ENCODE measurements around the gene DRC3. TPM values are rescaled to one million over a fixed set of nuclear protein-coding genes. Genes with fewer than 3 reads are reported as not detected.
"Not testable (repeated sequence)": the region's sequence is repeated elsewhere in the genome, so short reads cannot be mapped to it uniquely, and the experiment has no call there.

DRC3 gene
- total RNA-seq, 1 experiment from 2014 or later = 0.17 TPM

GRCh38 chr17:17988427-17988945 lies 15.8 kb downstream of the DRC3 start:
- no peak for DNase-seq
- Histone ChIP-seq H3K27me3 (ENCODE audit: control insufficient read depth, insufficient read depth, low read length) (no peaks in the 10 kb centered on the region), H3K36me3 (replicated peaks; ENCODE audit: control insufficient read depth, insufficient read depth, low read length) (no peaks in the 10 kb centered on the region), H3K4me3 (ENCODE audit: insufficient read depth, low read depth, low read length) (no peak overlapping the region)

GRCh38 chr17:17989081-17989480 lies 16.4 kb downstream of the DRC3 start:
- Histone ChIP-seq H3K36me3 (replicated peaks; ENCODE audit: control insufficient read depth, insufficient read depth, low read length) (no peaks in the 10 kb centered on the region), H3K27me3 (ENCODE audit: control insufficient read depth, insufficient read depth, low read length) (no peaks in the 10 kb centered on the region), H3K4me3 (ENCODE audit: insufficient read depth, low read depth, low read length) (no peak overlapping the region)
- no peak for DNase-seq

- DNase-seq = peak; percentile 19
- Histone ChIP-seq H3K36me3 (replicated peaks; ENCODE audit: control insufficient read depth, insufficient read depth, low read length) (no peaks in the 10 kb centered on the region), H3K27me3 (ENCODE audit: control insufficient read depth, insufficient read depth, low read length) (no peaks in the 10 kb centered on the region), H3K4me3 (ENCODE audit: insufficient read depth, low read depth, low read length) (no peak overlapping the region)
Observed at GRCh38 chr17:17989618-17990017, 17.0 kb downstream of the DRC3 start.

GRCh38 chr17:17990282-17990681 lies 17.6 kb downstream of the DRC3 start:
- no peaks in the 10 kb centered on the region for H3K27me3 ChIP-seq (ENCODE audit: control insufficient read depth, insufficient read depth, low read length)
- no peak overlapping the region for H3K4me3 ChIP-seq (ENCODE audit: insufficient read depth, low read depth, low read length)
- no peak for DNase-seq
- no peaks in the 10 kb centered on the region for H3K36me3 ChIP-seq (replicated peaks; ENCODE audit: control insufficient read depth, insufficient read depth, low read length)

GRCh38 chr17:17993366-17993765 lies 20.7 kb downstream of the DRC3 start:
- H3K4me3 ChIP-seq (ENCODE audit: insufficient read depth, low read depth, low read length) = no peak overlapping the region
- no peaks in the 10 kb centered on the region for H3K27me3 ChIP-seq (ENCODE audit: control insufficient read depth, insufficient read depth, low read length)
- H3K36me3 ChIP-seq (replicated peaks; ENCODE audit: control insufficient read depth, insufficient read depth, low read length) = no peaks in the 10 kb centered on the region
- no peak for DNase-seq

GRCh38 chr17:17993852-17994251 lies 21.2 kb downstream of the DRC3 start:
- no peak overlapping the region for H3K4me3 ChIP-seq (ENCODE audit: insufficient read depth, low read depth, low read length)
- H3K36me3 ChIP-seq (replicated peaks; ENCODE audit: control insufficient read depth, insufficient read depth, low read length) = no peaks in the 10 kb centered on the region
- no peaks in the 10 kb centered on the region for H3K27me3 ChIP-seq (ENCODE audit: control insufficient read depth, insufficient read depth, low read length)
- DNase-seq = no peak

- no peaks in the 10 kb centered on the region for H3K36me3 ChIP-seq (replicated peaks; ENCODE audit: control insufficient read depth, insufficient read depth, low read length)
- DNase-seq = peak; percentile 92
- H3K27me3 ChIP-seq (ENCODE audit: control insufficient read depth, insufficient read depth, low read length) = no peaks in the 10 kb centered on the region
- H3K4me3 ChIP-seq (ENCODE audit: insufficient read depth, low read depth, low read length) = no peak overlapping the region
Observed at GRCh38 chr17:17994271-17995069, 21.8 kb downstream of the DRC3 start.

GRCh38 chr17:17995887-17996286 lies 23.2 kb downstream of the DRC3 start:
- H3K27me3 ChIP-seq (ENCODE audit: control insufficient read depth, insufficient read depth, low read length); DNase-seq: not testable (repeated sequence)

GRCh38 chr17:17998934-17999333 lies 26.3 kb downstream of the DRC3 start:
- H3K4me3 ChIP-seq (ENCODE audit: insufficient read depth, low read depth, low read length) = no peak overlapping the region
- H3K27me3 ChIP-seq (ENCODE audit: control insufficient read depth, insufficient read depth, low read length) = no peaks in the 10 kb centered on the region
- no peaks in the 10 kb centered on the region for H3K36me3 ChIP-seq (replicated peaks; ENCODE audit: control insufficient read depth, insufficient read depth, low read length)
- DNase-seq = no peak

More at GRCh38 chr17:17995887-17996286, 23.2 kb downstream of the DRC3 start:
- H3K36me3 ChIP-seq (replicated peaks; ENCODE audit: control insufficient read depth, insufficient read depth, low read length); H3K4me3 ChIP-seq (ENCODE audit: insufficient read depth, low read depth, low read length): not testable (repeated sequence)

- no peak for DNase-seq
- H3K36me3 ChIP-seq (replicated peaks; ENCODE audit: control insufficient read depth, insufficient read depth, low read length) = no peaks in the 10 kb centered on the region
- H3K27me3 ChIP-seq (ENCODE audit: control insufficient read depth, insufficient read depth, low read length) = no peaks in the 10 kb centered on the region
- no peak overlapping the region for H3K4me3 ChIP-seq (ENCODE audit: insufficient read depth, low read depth, low read length)
Observed at GRCh38 chr17:17999364-18000029, 26.8 kb downstream of the DRC3 start.

GRCh38 chr17:18000030-18000408 lies 27.4 kb downstream of the DRC3 start:
- no peaks in the 10 kb centered on the region for H3K27me3 ChIP-seq (ENCODE audit: control insufficient read depth, insufficient read depth, low read length)

GRCh38 chr17:18002171-18002570 lies 29.5 kb downstream of the DRC3 start:
- Histone ChIP-seq H3K27me3 (ENCODE audit: control insufficient read depth, insufficient read depth, low read length) (no peaks in the 10 kb centered on the region; the same call in 1 of the 2 replicates), H3K36me3 (replicated peaks; ENCODE audit: control insufficient read depth, insufficient read depth, low read length) (no peaks in the 10 kb centered on the region), H3K4me3 (ENCODE audit: insufficient read depth, low read depth, low read length) (no peak overlapping the region)
- no peak for DNase-seq

More at GRCh38 chr17:18000030-18000408, 27.4 kb downstream of the DRC3 start:
- no peak overlapping the region for H3K4me3 ChIP-seq (ENCODE audit: insufficient read depth, low read depth, low read length)
- H3K36me3 ChIP-seq (replicated peaks; ENCODE audit: control insufficient read depth, insufficient read depth, low read length) = no peaks in the 10 kb centered on the region
- DNase-seq = no peak

GRCh38 chr17:18004345-18004744 lies 31.7 kb downstream of the DRC3 start:
- H3K36me3 ChIP-seq (replicated peaks; ENCODE audit: control insufficient read depth, insufficient read depth, low read length) = no peaks in the 10 kb centered on the region
- H3K27me3 ChIP-seq (ENCODE audit: control insufficient read depth, insufficient read depth, low read length) = no peaks in the 10 kb centered on the region; the same call in 1 of the 2 replicates
- no peak overlapping the region for H3K4me3 ChIP-seq (ENCODE audit: insufficient read depth, low read depth, low read length)
- DNase-seq = no peak

- Histone ChIP-seq H3K4me3 (ENCODE audit: insufficient read depth, low read depth, low read length) (no peak overlapping the region), H3K36me3 (replicated peaks; ENCODE audit: control insufficient read depth, insufficient read depth, low read length) (no peaks in the 10 kb centered on the region), H3K27me3 (ENCODE audit: control insufficient read depth, insufficient read depth, low read length) (no peaks in the 10 kb centered on the region; the same call in 1 of the 2 replicates)
- DNase-seq = peak; percentile 82
Observed at GRCh38 chr17:18004884-18005305, 32.2 kb downstream of the DRC3 start.

GRCh38 chr17:18005496-18005895 lies 32.8 kb downstream of the DRC3 start:
- H3K27me3 ChIP-seq (ENCODE audit: control insufficient read depth, insufficient read depth, low read length) = no peaks in the 10 kb centered on the region; the same call in 1 of the 2 replicates
- no peak overlapping the region for H3K4me3 ChIP-seq (ENCODE audit: insufficient read depth, low read depth, low read length)
- no peak for DNase-seq
- H3K36me3 ChIP-seq (replicated peaks; ENCODE audit: control insufficient read depth, insufficient read depth, low read length) = no peaks in the 10 kb centered on the region
